Activated CD4-positive, alpha-beta T cell treated with anti-CD3 and anti-CD28 coated beads, Interleukin-2, amount 50 U/mL, for 4 hours (primary cell): Measurements from ENCODE around the gene LEFTY1.
"Not testable (repeated sequence)": the region's sequence is repeated elsewhere in the genome, so short reads cannot be mapped to it uniquely, and the experiment has no call there.

ENCODE experiments used
- DNase-seq, 2 experiments: peaks; one replicate each; pipeline ENCODE4 v3.0.0-alpha.2; 2020

Gene LEFTY1, protein sequence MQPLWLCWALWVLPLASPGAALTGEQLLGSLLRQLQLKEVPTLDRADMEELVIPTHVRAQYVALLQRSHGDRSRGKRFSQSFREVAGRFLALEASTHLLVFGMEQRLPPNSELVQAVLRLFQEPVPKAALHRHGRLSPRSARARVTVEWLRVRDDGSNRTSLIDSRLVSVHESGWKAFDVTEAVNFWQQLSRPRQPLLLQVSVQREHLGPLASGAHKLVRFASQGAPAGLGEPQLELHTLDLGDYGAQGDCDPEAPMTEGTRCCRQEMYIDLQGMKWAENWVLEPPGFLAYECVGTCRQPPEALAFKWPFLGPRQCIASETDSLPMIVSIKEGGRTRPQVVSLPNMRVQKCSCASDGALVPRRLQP

GRCh38 chr1:225888898-225889601 is at the start of gene LEFTY1:
LEFTY1 (minus strand) TSS chr1:225889146; CDS start chr1:225889066, 80 bp downstream.
- DNase-seq = no peak

DNA sequence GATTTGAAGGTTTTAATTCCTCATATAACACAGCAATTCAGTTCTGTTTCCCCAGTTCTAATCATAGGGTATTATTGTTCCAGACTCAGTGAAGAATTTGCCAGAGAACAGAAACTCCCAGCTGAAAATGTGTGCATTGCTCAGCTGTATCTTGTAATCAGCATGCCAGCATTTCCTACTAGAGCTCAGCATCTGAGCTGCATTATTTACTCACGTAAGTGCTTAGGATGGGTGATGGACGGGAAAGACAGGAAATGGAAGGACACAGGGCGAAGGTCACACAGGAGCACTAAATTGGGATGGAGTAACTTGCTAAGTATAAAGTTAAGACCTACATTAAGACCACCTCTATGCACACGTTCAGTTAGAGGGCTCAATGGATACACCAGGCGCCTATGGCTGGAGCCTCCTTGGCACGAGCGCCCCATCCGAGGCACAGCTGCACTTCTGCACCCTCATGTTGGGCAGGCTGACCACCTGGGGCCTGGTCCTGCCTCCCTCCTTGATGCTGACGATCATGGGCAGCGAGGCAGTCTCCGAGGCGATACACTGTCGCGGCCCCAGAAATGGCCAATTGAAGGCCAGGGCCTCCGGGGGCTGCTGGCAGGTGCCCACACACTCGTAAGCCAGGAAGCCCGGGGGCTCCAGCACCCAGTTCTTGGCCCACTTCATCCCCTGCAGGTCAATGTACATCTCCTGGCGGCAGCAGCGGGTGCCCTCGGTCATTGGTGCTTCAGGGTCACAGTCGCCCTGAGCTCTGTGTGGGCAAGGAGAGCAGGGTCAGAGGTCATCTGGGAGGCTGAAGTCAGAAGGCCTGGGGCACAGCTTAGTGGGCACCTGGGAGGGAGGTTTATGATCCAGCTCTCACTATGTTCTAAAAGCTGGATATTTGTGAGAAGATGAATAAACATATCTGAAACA is 48.4 kb upstream of the LEFTY1 start:
- DNase-seq = no peak

GRCh38 chr1:225936523-225936922 is 47.6 kb upstream of the LEFTY1 start:
- DNase-seq = no peak

- not testable (repeated sequence) for DNase-seq
Measured at GRCh38 chr1:225936086-225936485, 47.1 kb upstream of the LEFTY1 start.

DNA sequence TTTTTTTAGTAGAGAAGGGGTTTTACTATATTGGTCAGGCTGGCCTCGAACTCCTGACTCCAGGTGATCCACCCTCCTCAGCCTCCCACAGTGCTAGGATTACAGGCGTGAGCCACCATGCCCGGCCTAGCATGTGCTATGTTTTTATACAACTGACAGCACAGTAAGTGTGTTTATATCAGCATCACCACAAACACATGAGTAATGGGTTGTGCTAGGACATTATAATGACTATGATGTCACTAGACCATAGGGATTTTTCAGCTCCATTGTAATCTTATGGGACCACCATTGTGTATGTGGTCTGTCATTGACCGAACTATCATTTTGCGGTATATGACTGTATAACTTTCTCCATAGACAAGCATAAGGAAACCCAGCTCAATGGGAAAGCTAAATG is 45.8 kb upstream of the LEFTY1 start:
- DNase-seq = no peak

GRCh38 chr1:225933072-225933471 is 44.1 kb upstream of the LEFTY1 start:
- no peak for DNase-seq

DNA sequence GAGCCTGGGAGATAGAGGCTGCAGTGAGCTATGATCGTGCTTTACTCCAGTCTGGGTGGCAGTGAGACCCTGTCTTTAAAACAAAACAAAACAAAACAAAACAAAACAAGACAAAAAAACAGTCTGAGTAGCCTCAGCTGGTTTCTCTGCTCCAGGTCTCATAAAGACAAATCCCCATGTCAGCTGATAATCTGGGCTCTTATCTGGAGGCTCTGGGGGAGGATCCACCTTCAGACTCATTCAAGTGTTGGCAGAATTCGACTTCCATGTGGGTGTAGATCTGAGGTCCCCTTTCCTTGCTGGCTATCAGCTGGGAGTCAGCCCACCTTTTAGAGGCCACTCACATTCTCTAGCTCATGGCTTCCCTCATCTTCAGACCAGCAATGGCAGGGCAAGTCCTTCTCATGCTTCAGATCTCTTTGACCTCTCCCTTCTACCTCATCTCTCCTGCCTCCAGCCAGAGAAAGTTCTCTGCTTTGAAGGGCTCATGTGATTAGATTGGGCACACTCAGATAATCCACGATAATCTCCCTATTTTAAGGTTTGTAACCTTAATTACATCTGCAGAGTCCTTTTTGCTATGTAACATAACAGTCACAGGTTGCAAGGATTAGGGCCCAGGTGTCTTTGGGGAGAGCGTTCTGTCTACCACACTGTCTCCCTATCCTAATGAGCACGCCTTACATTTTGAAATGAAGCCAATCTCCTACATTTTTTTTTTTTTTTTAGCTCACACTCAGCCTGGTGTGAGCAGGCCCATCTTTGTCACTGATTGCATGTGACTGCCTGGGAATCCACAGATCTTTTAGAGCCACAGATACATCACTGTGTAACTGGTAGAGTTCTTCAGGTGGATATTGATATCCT is 42.6 kb upstream of the LEFTY1 start:
- DNase-seq = no peak

GRCh38 chr1:225930566-225930965 is 41.6 kb upstream of the LEFTY1 start:
- DNase-seq = no peak

GRCh38 chr1:225929462-225929861 is 40.5 kb upstream of the LEFTY1 start:
- DNase-seq = not testable (repeated sequence)

GRCh38 chr1:225928186-225929175 is 39.5 kb upstream of the LEFTY1 start:
- no peak for DNase-seq

GRCh38 chr1:225926551-225927113 is 37.7 kb upstream of the LEFTY1 start:
- DNase-seq = no peak

DNA sequence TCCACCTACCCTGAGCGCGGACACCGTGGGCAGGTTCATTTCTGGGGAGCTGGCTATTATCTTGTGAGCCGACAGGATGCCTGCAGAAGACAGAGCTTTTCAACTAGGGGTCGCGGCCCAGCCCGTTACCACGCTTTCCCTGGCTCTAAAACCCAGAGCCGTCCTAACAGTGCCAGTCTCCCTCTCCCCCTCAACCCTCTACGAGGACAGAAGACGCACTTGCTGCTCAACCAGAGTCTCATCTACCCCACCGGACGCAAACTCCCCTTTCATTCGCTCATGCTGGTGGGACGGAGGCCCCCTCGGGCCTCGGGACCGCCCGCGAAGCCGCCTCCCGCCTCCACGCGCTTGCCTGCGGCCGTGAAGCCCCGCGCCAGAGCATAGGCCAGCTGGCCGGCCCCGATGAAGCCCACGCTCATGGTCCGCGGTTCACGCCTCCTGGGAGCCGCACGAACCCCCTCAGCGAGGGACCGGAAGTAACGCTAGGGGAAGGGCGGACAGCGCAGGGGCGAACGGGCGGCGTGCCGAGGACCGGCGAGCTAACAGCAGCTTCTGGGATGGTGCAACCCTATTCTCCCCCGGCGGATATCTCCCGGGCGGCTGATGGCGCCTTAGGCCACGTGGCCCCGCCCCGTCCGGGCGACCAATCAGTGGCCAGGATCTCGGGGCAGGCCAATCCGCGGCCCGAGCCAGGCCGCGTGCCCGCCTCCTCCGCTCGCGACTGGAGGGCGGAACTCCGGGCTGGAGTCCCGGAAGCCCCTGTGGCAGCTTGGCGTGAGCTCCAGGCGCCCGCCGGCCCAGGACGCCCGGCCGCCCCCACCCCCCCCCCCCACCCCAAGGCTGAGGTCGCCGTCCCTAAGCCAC is 35.0 kb upstream of the LEFTY1 start, which contains the start of gene PYCR2:
PYCR2 (minus strand) TSS at position 559 of the 864 bp plus-strand sequence; CDS start at position 419, 140 bp downstream.
- peak; percentile 89 for DNase-seq

- DNase-seq = no peak
Measured at GRCh38 chr1:225923381-225923691, 34.4 kb upstream of the LEFTY1 start.

- DNase-seq = no peak
Measured at GRCh38 chr1:225921734-225922709, 33.1 kb upstream of the LEFTY1 start.

- no peak for DNase-seq
Measured at GRCh38 chr1:225919906-225920305, 31.0 kb upstream of the LEFTY1 start.

DNA sequence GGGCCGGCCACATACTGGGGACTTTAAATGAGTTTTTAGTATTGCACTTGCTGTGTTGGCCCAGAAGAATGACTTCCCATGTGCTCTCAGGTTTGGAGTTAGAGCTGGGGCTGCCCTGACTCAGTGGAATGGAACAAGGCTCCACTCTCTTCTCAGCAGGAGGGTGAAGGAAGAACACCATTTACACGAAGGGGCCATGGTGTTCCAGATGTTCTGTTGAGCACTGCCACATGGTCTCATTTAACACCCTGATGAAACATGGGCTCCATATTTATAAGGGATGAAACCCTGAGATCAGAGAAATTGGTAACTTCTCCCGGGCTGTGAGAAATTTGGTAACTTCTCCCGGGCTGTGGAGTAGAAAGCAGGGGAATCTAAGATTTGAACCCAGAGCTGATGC is 29.3 kb upstream of the LEFTY1 start:
- no peak for DNase-seq

DNA sequence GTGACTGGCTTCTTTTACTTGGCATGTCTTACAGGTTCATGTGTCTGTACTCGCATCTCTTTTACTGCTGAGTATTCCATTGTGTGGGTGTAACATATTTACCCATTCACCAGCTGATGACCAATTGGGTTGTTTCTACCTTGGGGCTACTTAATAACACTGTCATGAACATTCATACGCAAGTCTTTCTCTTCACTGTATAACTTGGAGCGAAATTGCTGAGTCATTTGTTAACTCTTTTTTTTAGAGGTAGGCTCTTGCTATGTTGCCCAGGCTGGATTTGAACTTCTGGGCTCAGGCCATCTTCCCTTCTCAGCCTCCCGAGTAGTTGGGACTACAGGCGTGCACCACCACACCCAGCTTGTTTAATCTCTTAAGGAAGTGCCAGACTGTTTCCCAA is 28.6 kb upstream of the LEFTY1 start:
- no peak for DNase-seq

- DNase-seq = no peak
Measured at GRCh38 chr1:225917101-225917500, 28.2 kb upstream of the LEFTY1 start.
